MG63 (cell line): Measurements from ENCODE around the gene EHD3. TPM values are rescaled to one million over a fixed set of nuclear protein-coding genes. Genes with fewer than 3 reads are reported as not detected.
A peak's percentile ranks its signal among the peaks of the same experiment; 100 is the strongest.

Experiments
- DNase-seq: peaks from one replicate; pipeline ENCODE4 v3.0.0-alpha.2; 2020
- H3K27me3 ChIP-seq: fragments of 250-450 bp; sonication (Bioruptor Pico); 2 replicates; pipeline ENCODE4 v1.5.1; 2020; ENCODE audit warnings: mild to moderate bottlenecking, moderate library complexity
- H3K36me3 ChIP-seq: fragments of 250-450 bp; sonication (Bioruptor Pico); 2 replicates; pipeline ENCODE4 v1.5.1; 2020; ENCODE audit warnings: mild to moderate bottlenecking, moderate library complexity
- H3K4me3 ChIP-seq: fragments of 250-450 bp; sonication (Bioruptor Pico); 2 replicates; pipeline ENCODE4 v1.5.1; 2020; ENCODE audit warnings: mild to moderate bottlenecking, moderate library complexity
- H3K9me3 ChIP-seq: fragments of 250-450 bp; sonication (Bioruptor Pico); 2 replicates; pipeline ENCODE4 v1.5.1; 2020; ENCODE audit warnings: mild to moderate bottlenecking, moderate library complexity
- total RNA-seq: library from RNA; depleted of rRNA; stranded (reverse); fragments of >200 nt; shearing (Covaris generic); gene quantifications from 2 replicates; pipeline ENCODE4 v1.2.3, GENCODE V29; 2014; ENCODE audit warnings: low replicate concordance; rRNA removed

The EHD3 gene
- total RNA-seq, result 0.07 and 0.30 TPM in 2 replicates

- H3K36me3 ChIP-seq, result no peaks in the 10 kb centered on the region
- peak; percentile 82 for DNase-seq
- H3K9me3 ChIP-seq, result no peaks in the 10 kb centered on the region
- peak within 1 kb of the TSS; percentile 41 for H3K4me3 ChIP-seq
- H3K27me3 ChIP-seq, result no peaks in the 10 kb centered on the region
These were observed at the start of gene EHD3 for GRCh38 chr2:31233741-31234682. Gene EHD3 (plus strand): TSS chr2:31234152. CDS start chr2:31234622, 470 bp downstream.

- Histone ChIP-seq H3K9me3 (no peaks in the 10 kb centered on the region), H3K4me3 (no peak overlapping the region), H3K36me3 (no peaks in the 10 kb centered on the region), H3K27me3 (no peaks in the 10 kb centered on the region)
- DNase-seq, result no peak
These were observed 46.8 kb upstream of the EHD3 start for GRCh38 chr2:31187166-31187565.

- no peak overlapping the region for H3K4me3 ChIP-seq
- DNase-seq, result no peak
- no peaks in the 10 kb centered on the region for H3K36me3 ChIP-seq
- no peaks in the 10 kb centered on the region for H3K9me3 ChIP-seq
- H3K27me3 ChIP-seq, result no peaks in the 10 kb centered on the region
These were observed 45.8 kb upstream of the EHD3 start for GRCh38 chr2:31188131-31188530.

- Histone ChIP-seq H3K9me3 (no peaks in the 10 kb centered on the region), H3K27me3 (no peaks in the 10 kb centered on the region), H3K4me3 (no peak overlapping the region), H3K36me3 (no peaks in the 10 kb centered on the region)
- no peak for DNase-seq
These were observed 44.8 kb upstream of the EHD3 start for GRCh38 chr2:31189141-31189540.

- no peaks in the 10 kb centered on the region for H3K27me3 ChIP-seq
- DNase-seq, result no peak
- no peaks in the 10 kb centered on the region for H3K36me3 ChIP-seq
- H3K9me3 ChIP-seq, result no peaks in the 10 kb centered on the region
- H3K4me3 ChIP-seq, result no peak overlapping the region
These were observed 43.8 kb upstream of the EHD3 start for GRCh38 chr2:31190188-31190587.

GRCh38 chr2:31191931-31192330 is 42.0 kb upstream of the EHD3 start:
- Histone ChIP-seq H3K9me3 (no peaks in the 10 kb centered on the region), H3K27me3 (no peaks in the 10 kb centered on the region), H3K4me3 (no peak overlapping the region), H3K36me3 (no peaks in the 10 kb centered on the region)
- no peak for DNase-seq

- Histone ChIP-seq H3K4me3 (no peak overlapping the region), H3K27me3 (no peaks in the 10 kb centered on the region), H3K9me3 (no peaks in the 10 kb centered on the region), H3K36me3 (no peaks in the 10 kb centered on the region)
- no peak for DNase-seq
These were observed 41.6 kb upstream of the EHD3 start for GRCh38 chr2:31192396-31192795.

GRCh38 chr2:31192851-31193392 is 41.0 kb upstream of the EHD3 start:
- H3K27me3 ChIP-seq, result no peaks in the 10 kb centered on the region
- DNase-seq, result no peak
- no peaks in the 10 kb centered on the region for H3K9me3 ChIP-seq
- no peaks in the 10 kb centered on the region for H3K36me3 ChIP-seq
- H3K4me3 ChIP-seq, result no peak overlapping the region

- DNase-seq, result no peak
- no peak overlapping the region for H3K4me3 ChIP-seq
- no peaks in the 10 kb centered on the region for H3K9me3 ChIP-seq
- H3K27me3 ChIP-seq, result no peaks in the 10 kb centered on the region
- no peaks in the 10 kb centered on the region for H3K36me3 ChIP-seq
These were observed 40.1 kb upstream of the EHD3 start for GRCh38 chr2:31193806-31194205.

GRCh38 chr2:31196622-31197021 is 37.3 kb upstream of the EHD3 start:
- Histone ChIP-seq H3K4me3 (no peak overlapping the region), H3K9me3 (no peaks in the 10 kb centered on the region), H3K27me3 (no peaks in the 10 kb centered on the region), H3K36me3 (no peaks in the 10 kb centered on the region)
- no peak for DNase-seq

- Histone ChIP-seq H3K9me3 (no peaks in the 10 kb centered on the region), H3K36me3 (no peaks in the 10 kb centered on the region), H3K4me3 (no peak overlapping the region), H3K27me3 (no peaks in the 10 kb centered on the region)
- DNase-seq, result no peak
These were observed 36.8 kb upstream of the EHD3 start for GRCh38 chr2:31197166-31197565.

- Histone ChIP-seq H3K36me3 (no peaks in the 10 kb centered on the region), H3K9me3 (no peaks in the 10 kb centered on the region), H3K4me3 (no peak overlapping the region), H3K27me3 (no peaks in the 10 kb centered on the region)
- DNase-seq, result no peak
These were observed 36.3 kb upstream of the EHD3 start for GRCh38 chr2:31197669-31198068.

GRCh38 chr2:31199206-31199605 is 34.7 kb upstream of the EHD3 start:
- Histone ChIP-seq H3K4me3 (no peak overlapping the region), H3K9me3 (no peaks in the 10 kb centered on the region), H3K27me3 (no peaks in the 10 kb centered on the region), H3K36me3 (no peaks in the 10 kb centered on the region)
- no peak for DNase-seq

- no peaks in the 10 kb centered on the region for H3K9me3 ChIP-seq
- H3K36me3 ChIP-seq, result no peaks in the 10 kb centered on the region
- DNase-seq, result no peak
- H3K27me3 ChIP-seq, result no peaks in the 10 kb centered on the region
- H3K4me3 ChIP-seq, result no peak overlapping the region
These were observed 33.0 kb upstream of the EHD3 start for GRCh38 chr2:31200972-31201371.

GRCh38 chr2:31202041-31202440 is 31.9 kb upstream of the EHD3 start:
- Histone ChIP-seq H3K4me3 (no peak overlapping the region), H3K27me3 (no peaks in the 10 kb centered on the region), H3K9me3 (no peaks in the 10 kb centered on the region), H3K36me3 (no peaks in the 10 kb centered on the region)
- peak; percentile 30 for DNase-seq

- Histone ChIP-seq H3K4me3 (no peak overlapping the region), H3K36me3 (no peaks in the 10 kb centered on the region), H3K27me3 (no peaks in the 10 kb centered on the region), H3K9me3 (no peaks in the 10 kb centered on the region)
- DNase-seq, result no peak
These were observed 31.1 kb upstream of the EHD3 start for GRCh38 chr2:31202833-31203232.

- H3K4me3 ChIP-seq, result no peak overlapping the region
- H3K9me3 ChIP-seq, result no peaks in the 10 kb centered on the region
- H3K36me3 ChIP-seq, result no peaks in the 10 kb centered on the region
- DNase-seq, result no peak
- no peaks in the 10 kb centered on the region for H3K27me3 ChIP-seq
These were observed 30.0 kb upstream of the EHD3 start for GRCh38 chr2:31203916-31204315.

GRCh38 chr2:31204783-31205182 is 29.2 kb upstream of the EHD3 start:
- no peaks in the 10 kb centered on the region for H3K36me3 ChIP-seq
- no peak overlapping the region for H3K4me3 ChIP-seq
- DNase-seq, result no peak
- H3K9me3 ChIP-seq, result no peaks in the 10 kb centered on the region
- no peaks in the 10 kb centered on the region for H3K27me3 ChIP-seq
